GM12801 (cell line): ENCODE data around the gene ZNF423.

Experiments
- CTCF ChIP-seq: IDR thresholded peaks from one replicate; pipeline ENCODE4 v1.5.1; 2011; ENCODE audit warnings: control low read depth; ENCODE audit not compliant: insufficient read length; ENCODE audit errors: extremely low read depth

ZNF423 gene

GRCh38 chr16:49455991-49456745 is 399.7 kb downstream of the ZNF423 start:
- no peak for TF ChIP-seq CTCF

DNA sequence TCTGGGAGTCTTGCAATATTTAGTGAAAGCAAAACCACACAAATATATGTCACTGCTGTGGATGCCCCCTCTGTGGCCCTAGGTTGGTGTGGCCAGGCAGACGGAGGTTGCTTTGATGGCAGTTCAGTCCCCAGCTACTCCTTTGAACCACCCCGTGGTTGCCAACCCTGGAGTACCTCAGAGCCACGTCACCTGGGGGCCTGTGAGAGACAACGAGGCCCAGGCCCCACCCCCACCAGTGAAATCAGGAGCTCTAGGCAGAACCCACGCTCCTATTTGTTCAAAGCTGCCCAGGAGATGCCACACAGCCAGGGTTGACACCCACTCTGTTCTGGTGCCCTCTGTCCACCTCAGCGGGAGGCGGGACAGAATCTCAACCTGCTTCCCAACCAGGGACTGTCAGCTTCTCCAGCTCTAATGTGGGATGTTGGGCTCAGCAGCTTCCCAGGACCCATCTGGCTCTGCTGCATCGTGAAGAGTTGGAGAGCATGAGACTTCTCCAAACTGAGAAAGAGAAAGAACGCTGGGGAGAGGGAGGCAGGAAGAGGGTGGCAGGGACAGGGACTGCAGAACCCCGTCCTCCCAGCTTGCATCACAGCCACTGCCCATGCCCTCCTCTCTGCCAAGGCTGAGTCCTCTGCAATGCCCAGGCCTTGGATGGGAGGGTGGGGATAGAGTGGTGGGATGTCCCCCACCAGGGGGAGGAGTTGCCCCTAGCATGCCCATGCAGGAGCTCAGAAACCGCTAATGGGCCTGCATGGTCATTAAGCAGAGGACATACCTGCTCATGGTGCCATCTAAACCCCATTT is 400.5 kb downstream of the ZNF423 start:
- TF ChIP-seq CTCF, result no peak

- TF ChIP-seq CTCF, result no peak
These were observed 401.3 kb downstream of the ZNF423 start for GRCh38 chr16:49454426-49455180.

DNA sequence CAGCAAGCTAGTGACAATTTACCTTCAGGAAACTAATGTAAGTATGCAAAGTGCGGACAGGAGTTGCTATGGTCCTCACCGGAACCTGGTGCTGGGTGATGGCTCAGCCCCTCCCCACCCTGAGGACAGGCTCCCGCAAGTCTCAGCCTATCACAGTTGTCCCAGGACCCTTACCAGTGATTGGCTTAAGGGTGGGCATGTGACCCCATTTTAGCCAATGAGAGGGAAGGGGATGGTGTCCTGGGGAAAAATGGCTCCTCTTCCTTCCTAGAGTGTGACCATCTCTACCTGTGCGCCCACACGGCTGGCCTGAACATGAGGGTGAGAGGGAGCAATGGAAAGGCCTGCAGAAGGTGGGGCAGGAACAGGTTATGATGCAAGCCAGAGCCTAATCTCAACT is 401.9 kb downstream of the ZNF423 start:
- no peak for TF ChIP-seq CTCF

DNA sequence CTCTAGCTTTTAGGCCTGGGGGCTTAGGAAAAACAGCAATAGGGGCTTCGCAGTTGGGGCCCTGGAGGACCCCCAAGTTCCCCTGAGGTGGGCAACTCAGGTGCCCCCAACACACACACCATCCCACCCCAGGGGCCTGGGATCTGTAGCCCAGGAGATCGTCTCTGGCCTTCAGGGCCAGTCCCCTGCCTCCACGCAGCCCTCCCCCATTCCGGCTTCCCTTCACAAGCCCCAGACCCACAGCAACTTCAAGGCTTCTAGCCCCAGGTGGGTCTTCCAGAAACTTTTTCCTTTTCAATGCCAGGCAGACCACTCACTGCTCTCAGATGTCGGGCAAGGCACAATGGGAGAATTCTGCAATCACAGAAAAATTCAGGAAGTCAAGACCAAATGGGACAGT is 402.9 kb downstream of the ZNF423 start:
- TF ChIP-seq CTCF, result no peak

- TF ChIP-seq CTCF, result no peak
These were observed 403.3 kb downstream of the ZNF423 start for GRCh38 chr16:49452578-49452977.

GRCh38 chr16:49452108-49452507 is 403.8 kb downstream of the ZNF423 start:
- TF ChIP-seq CTCF, result no peak
